Osteocyte (in vitro differentiated cells): Measurements from ENCODE around the gene CHAF1A. TPM values are rescaled to one million over a fixed set of nuclear protein-coding genes. Genes with fewer than 3 reads are reported as not detected.

Source experiments
- DNase-seq: peaks from one replicate; pipeline ENCODE4 v3.0.0; 2021; ENCODE audit warnings: mixed read lengths; ENCODE audit not compliant: unreplicated experiment; ENCODE audit errors: extremely low spot score
- H3K27ac Mint-ChIP-seq: one replicate; pipeline ENCODE4 v1.8.0; 2021; ENCODE audit warnings: mild to moderate bottlenecking, mixed read lengths; ENCODE audit not compliant: unreplicated experiment
- H3K27me3 Mint-ChIP-seq: one replicate; pipeline ENCODE4 v1.8.0; 2021; ENCODE audit warnings: mixed read lengths; ENCODE audit not compliant: unreplicated experiment
- H3K36me3 Mint-ChIP-seq: one replicate; pipeline ENCODE4 v1.8.0; 2021; ENCODE audit warnings: mixed read lengths; ENCODE audit not compliant: unreplicated experiment
- H3K4me1 Mint-ChIP-seq: one replicate; pipeline ENCODE4 v1.8.0; 2021; ENCODE audit warnings: mixed read lengths; ENCODE audit not compliant: unreplicated experiment
- H3K4me3 Mint-ChIP-seq: one replicate; pipeline ENCODE4 v1.8.0; 2021; ENCODE audit warnings: mild to moderate bottlenecking, moderate library complexity, mixed read lengths; ENCODE audit not compliant: unreplicated experiment
- H3K9me3 Mint-ChIP-seq: one replicate; pipeline ENCODE4 v1.8.0; 2021; ENCODE audit warnings: mixed read lengths; ENCODE audit not compliant: unreplicated experiment
- total RNA-seq: library from RNA; stranded (reverse); gene quantifications from 2 replicates; pipeline ENCODE4 v1.2.1, GENCODE V29; 2021
- TF ChIP-seq, protein P1 (sequence below): fragments of 200-600 bp; sonication (generic); IDR thresholded peaks from 2 replicates; pipeline ENCODE4 v1.5.0; 2021; ENCODE audit warnings: antibody characterized with exemption, mild to moderate bottlenecking, moderate library complexity

CHAF1A gene
- total RNA-seq, 1 donor from 2014 or later = 9.7 TPM

GRCh38 chr19:4368128-4368820, 34.2 kb upstream of the CHAF1A start:
- Mint-ChIP-seq H3K4me1 (peaks cover 52% of the 10 kb centered on the region), H3K27me3 (no peaks in the 10 kb centered on the region), H3K9me3 (no peaks in the 10 kb centered on the region), H3K36me3 (peaks cover 2% of the 10 kb centered on the region), H3K4me3 (no peak overlapping the region), H3K27ac (peak overlapping the region; percentile 62)
- DNase-seq = no peak
- TF ChIP-seq, protein P1, sequence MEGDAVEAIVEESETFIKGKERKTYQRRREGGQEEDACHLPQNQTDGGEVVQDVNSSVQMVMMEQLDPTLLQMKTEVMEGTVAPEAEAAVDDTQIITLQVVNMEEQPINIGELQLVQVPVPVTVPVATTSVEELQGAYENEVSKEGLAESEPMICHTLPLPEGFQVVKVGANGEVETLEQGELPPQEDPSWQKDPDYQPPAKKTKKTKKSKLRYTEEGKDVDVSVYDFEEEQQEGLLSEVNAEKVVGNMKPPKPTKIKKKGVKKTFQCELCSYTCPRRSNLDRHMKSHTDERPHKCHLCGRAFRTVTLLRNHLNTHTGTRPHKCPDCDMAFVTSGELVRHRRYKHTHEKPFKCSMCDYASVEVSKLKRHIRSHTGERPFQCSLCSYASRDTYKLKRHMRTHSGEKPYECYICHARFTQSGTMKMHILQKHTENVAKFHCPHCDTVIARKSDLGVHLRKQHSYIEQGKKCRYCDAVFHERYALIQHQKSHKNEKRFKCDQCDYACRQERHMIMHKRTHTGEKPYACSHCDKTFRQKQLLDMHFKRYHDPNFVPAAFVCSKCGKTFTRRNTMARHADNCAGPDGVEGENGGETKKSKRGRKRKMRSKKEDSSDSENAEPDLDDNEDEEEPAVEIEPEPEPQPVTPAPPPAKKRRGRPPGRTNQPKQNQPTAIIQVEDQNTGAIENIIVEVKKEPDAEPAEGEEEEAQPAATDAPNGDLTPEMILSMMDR = no peak

DNA sequence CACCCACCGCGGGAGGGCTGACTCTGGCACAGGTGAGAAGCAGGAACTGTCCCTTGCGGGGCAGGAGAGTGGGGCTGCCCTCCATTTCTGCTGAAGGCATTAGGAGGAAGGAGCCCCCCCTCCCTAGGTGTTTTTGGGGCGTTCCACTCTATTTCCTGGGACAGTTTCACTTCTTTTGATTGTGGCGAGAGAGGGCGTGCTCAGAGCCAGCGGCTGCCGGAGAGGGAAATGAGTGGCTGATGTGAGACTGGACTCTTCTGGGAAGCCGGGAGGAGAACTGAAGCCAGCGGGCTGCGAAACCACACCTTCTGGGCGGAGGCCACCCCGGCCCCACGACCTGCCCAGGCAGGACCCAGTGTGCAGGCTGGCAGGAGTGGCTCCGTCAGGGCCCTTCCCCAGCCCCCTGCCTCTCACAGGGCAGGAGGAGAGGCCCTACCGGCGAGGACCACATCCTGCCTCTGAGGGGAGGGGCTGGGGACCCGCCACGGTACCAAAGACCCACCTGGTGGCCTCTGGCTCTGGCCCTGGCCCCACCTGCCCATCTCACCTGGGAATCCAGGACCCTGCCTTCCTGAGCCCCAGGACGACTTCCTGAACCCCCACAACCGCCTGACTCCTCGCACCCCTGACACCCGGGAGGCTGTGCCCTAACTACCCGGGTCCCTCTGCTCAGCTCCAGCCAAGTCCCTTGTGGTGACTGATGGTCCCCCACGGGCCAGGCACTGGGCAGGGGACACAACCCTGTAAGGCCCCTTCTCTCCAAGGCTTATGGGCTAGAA, 33.1 kb upstream of the CHAF1A start:
- no peak for DNase-seq
- no peaks in the 10 kb centered on the region for H3K27me3 Mint-ChIP-seq
- H3K4me3 Mint-ChIP-seq = no peak overlapping the region

DNA sequence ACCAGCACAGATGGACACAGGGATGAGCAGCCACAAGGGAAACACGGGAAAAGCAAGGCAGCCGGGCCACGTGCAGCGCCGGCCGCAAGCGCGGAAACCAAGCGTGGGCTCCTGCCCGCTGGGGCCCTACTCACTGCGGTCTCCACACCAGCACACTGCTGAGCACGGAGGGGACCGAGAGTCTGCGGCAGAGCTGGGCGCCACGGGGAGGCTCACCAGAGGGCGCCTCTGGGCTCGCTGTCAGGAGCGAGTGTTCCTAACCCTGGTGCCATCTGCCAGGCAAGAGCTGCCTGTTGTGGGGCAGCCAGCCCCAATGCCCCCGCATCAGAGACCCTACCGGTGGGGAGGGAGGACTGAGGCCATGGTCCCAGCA, 32.6 kb upstream of the CHAF1A start:
- no peak for DNase-seq
- no peaks in the 10 kb centered on the region for H3K27me3 Mint-ChIP-seq
- TF ChIP-seq, protein P1 = peak; percentile 21
- H3K4me1 Mint-ChIP-seq = peaks cover 66% of the 10 kb centered on the region
- peaks cover 2% of the 10 kb centered on the region for H3K36me3 Mint-ChIP-seq
- H3K4me3 Mint-ChIP-seq = no peak overlapping the region
- no peaks in the 10 kb centered on the region for H3K9me3 Mint-ChIP-seq
- H3K27ac Mint-ChIP-seq = no peak overlapping the region

More for the DNA sequence above, 33.1 kb upstream of the CHAF1A start:
- peaks cover 2% of the 10 kb centered on the region for H3K36me3 Mint-ChIP-seq
- peak overlapping the region; percentile 62 for H3K27ac Mint-ChIP-seq
- H3K9me3 Mint-ChIP-seq = no peaks in the 10 kb centered on the region
- TF ChIP-seq, protein P1 = no peak
- peaks cover 61% of the 10 kb centered on the region for H3K4me1 Mint-ChIP-seq

- H3K4me3 Mint-ChIP-seq = peak overlapping the region; percentile 38
- DNase-seq = no peak
- H3K36me3 Mint-ChIP-seq = peaks cover 2% of the 10 kb centered on the region
- no peaks in the 10 kb centered on the region for H3K27me3 Mint-ChIP-seq
- H3K27ac Mint-ChIP-seq = peak overlapping the region; percentile 83
- H3K9me3 Mint-ChIP-seq = no peaks in the 10 kb centered on the region
- H3K4me1 Mint-ChIP-seq = peaks cover 72% of the 10 kb centered on the region
- TF ChIP-seq, protein P1 = no peak
Measured at GRCh38 chr19:4370418-4371041, 31.9 kb upstream of the CHAF1A start.
